GM19328 (cell line): ENCODE measurements around the gene CELF4.

Experiments used
- ATAC-seq: cut with Tn5 transposase; IDR thresholded peaks from one replicate; pipeline ENCODE4 v1.9.1; 2021; ENCODE audit warnings: mild to moderate bottlenecking, moderate library complexity; ENCODE audit not compliant: unreplicated experiment

The CELF4 gene

GRCh38 chr18:37299471-37300304 lies 265.9 kb downstream of the CELF4 start:
- ATAC-seq: no peak

- ATAC-seq: no peak
These were observed 266.8 kb downstream of the CELF4 start for GRCh38 chr18:37298816-37299215.

GRCh38 chr18:37297106-37297505 lies 268.5 kb downstream of the CELF4 start:
- ATAC-seq: no peak

GRCh38 chr18:37294951-37295350 lies 270.6 kb downstream of the CELF4 start:
- no peak for ATAC-seq

GRCh38 chr18:37293359-37293758 lies 272.2 kb downstream of the CELF4 start:
- ATAC-seq: no peak

- no peak for ATAC-seq
These were observed 276.2 kb downstream of the CELF4 start for GRCh38 chr18:37289423-37289822.

GRCh38 chr18:37287601-37288000 lies 278.0 kb downstream of the CELF4 start:
- no peak for ATAC-seq

GRCh38 chr18:37286801-37287200 lies 278.8 kb downstream of the CELF4 start:
- no peak for ATAC-seq

GRCh38 chr18:37285825-37286224 lies 279.8 kb downstream of the CELF4 start:
- ATAC-seq: no peak

GRCh38 chr18:37284260-37284659 lies 281.3 kb downstream of the CELF4 start:
- ATAC-seq: no peak

- ATAC-seq: no peak
These were observed 283.1 kb downstream of the CELF4 start for GRCh38 chr18:37282386-37283037.

- no peak for ATAC-seq
These were observed 284.8 kb downstream of the CELF4 start for GRCh38 chr18:37280701-37281393.

- ATAC-seq: no peak
These were observed 287.8 kb downstream of the CELF4 start for GRCh38 chr18:37277804-37278203.

GRCh38 chr18:37276111-37276890 lies 289.3 kb downstream of the CELF4 start:
- no peak for ATAC-seq

GRCh38 chr18:37275237-37275741 lies 290.3 kb downstream of the CELF4 start:
- no peak for ATAC-seq

- ATAC-seq: no peak
These were observed 291.0 kb downstream of the CELF4 start for GRCh38 chr18:37274309-37275236.

GRCh38 chr18:37272841-37273240 lies 292.8 kb downstream of the CELF4 start:
- ATAC-seq: no peak

GRCh38 chr18:37272226-37272625 lies 293.4 kb downstream of the CELF4 start:
- no peak for ATAC-seq

GRCh38 chr18:37270666-37271052 lies 294.9 kb downstream of the CELF4 start:
- ATAC-seq: no peak
